Measurements from ENCODE around the gene HYAL1. TPM values are rescaled to one million over a fixed set of nuclear protein-coding genes. Genes with fewer than 3 reads are reported as not detected.

Gene HYAL1
- total RNA-seq, 1 donor from 2014 or later: 0.22 TPM

GRCh38 chr3:50341996-50342650 is 38.7 kb upstream of the HYAL1 start:
- Mint-ChIP-seq H3K4me1 (ENCODE audit: low read depth) (peaks cover 29% of the 10 kb centered on the region), H3K27me3 (ENCODE audit: low read depth) (no peaks in the 10 kb centered on the region), H3K4me3 (ENCODE audit: unreplicated experiment) (no peak overlapping the region), H3K36me3 (ENCODE audit: low read depth) (no peaks in the 10 kb centered on the region), H3K27ac (ENCODE audit: unreplicated experiment) (no peak overlapping the region), H3K9me3 (ENCODE audit: low read depth) (no peaks in the 10 kb centered on the region)
- TF ChIP-seq CTCF (IDR thresholded peaks at IDR 0.05): no peak
- DNase-seq (ENCODE audit: low spot score): no peak

GRCh38 chr3:50341537-50341936 is 38.2 kb upstream of the HYAL1 start:
- no peak for DNase-seq (ENCODE audit: low spot score)
- no peak for TF ChIP-seq CTCF (IDR thresholded peaks at IDR 0.05)
- H3K27ac Mint-ChIP-seq (ENCODE audit: unreplicated experiment): no peak overlapping the region
- H3K36me3 Mint-ChIP-seq (ENCODE audit: low read depth): no peaks in the 10 kb centered on the region
- no peaks in the 10 kb centered on the region for H3K9me3 Mint-ChIP-seq (ENCODE audit: low read depth)
- peaks cover 29% of the 10 kb centered on the region for H3K4me1 Mint-ChIP-seq (ENCODE audit: low read depth)
- H3K27me3 Mint-ChIP-seq (ENCODE audit: low read depth): no peaks in the 10 kb centered on the region
- H3K4me3 Mint-ChIP-seq (ENCODE audit: unreplicated experiment): no peak overlapping the region

- Mint-ChIP-seq H3K27me3 (ENCODE audit: low read depth) (no peaks in the 10 kb centered on the region), H3K9me3 (ENCODE audit: low read depth) (no peaks in the 10 kb centered on the region), H3K36me3 (ENCODE audit: low read depth) (no peaks in the 10 kb centered on the region), H3K4me1 (ENCODE audit: low read depth) (peaks cover 33% of the 10 kb centered on the region), H3K27ac (ENCODE audit: unreplicated experiment) (no peak within 1 kb of the TSS), H3K4me3 (ENCODE audit: unreplicated experiment) (peak within 1 kb of the TSS; percentile 19)
- DNase-seq (ENCODE audit: low spot score): no peak
- TF ChIP-seq CTCF (IDR thresholded peaks at IDR 0.05): no peak
Observed at GRCh38 chr3:50340448-50341329, 37.3 kb upstream of the HYAL1 start, which contains the start of gene RASSF1. Gene RASSF1, minus strand, starts transcription at chr3:50340836. Its CDS starts 31 bp downstream, at chr3:50340805.

GRCh38 chr3:50340147-50340447 is 36.7 kb upstream of the HYAL1 start:
- Mint-ChIP-seq H3K9me3 (ENCODE audit: low read depth) (no peaks in the 10 kb centered on the region), H3K36me3 (ENCODE audit: low read depth) (no peaks in the 10 kb centered on the region), H3K4me1 (ENCODE audit: low read depth) (peaks cover 39% of the 10 kb centered on the region), H3K27me3 (ENCODE audit: low read depth) (no peaks in the 10 kb centered on the region), H3K4me3 (ENCODE audit: unreplicated experiment) (no peak overlapping the region), H3K27ac (ENCODE audit: unreplicated experiment) (no peak overlapping the region)
- no peak for DNase-seq (ENCODE audit: low spot score)
- no peak for TF ChIP-seq CTCF (IDR thresholded peaks at IDR 0.05)

GRCh38 chr3:50339485-50340146 is 36.2 kb upstream of the HYAL1 start:
- H3K27me3 Mint-ChIP-seq (ENCODE audit: low read depth): no peaks in the 10 kb centered on the region

More at GRCh38 chr3:50339485-50340146, 36.2 kb upstream of the HYAL1 start:
- Mint-ChIP-seq H3K27ac (ENCODE audit: unreplicated experiment) (no peak overlapping the region), H3K4me1 (ENCODE audit: low read depth) (peaks cover 43% of the 10 kb centered on the region), H3K9me3 (ENCODE audit: low read depth) (no peaks in the 10 kb centered on the region), H3K36me3 (ENCODE audit: low read depth) (no peaks in the 10 kb centered on the region), H3K4me3 (ENCODE audit: unreplicated experiment) (no peak overlapping the region)
- DNase-seq (ENCODE audit: low spot score): no peak
- TF ChIP-seq CTCF (IDR thresholded peaks at IDR 0.05): no peak

Measured in chondrocyte (in vitro differentiated cells).